Measurements from ENCODE around the gene C2. TPM values are rescaled to one million over a fixed set of nuclear protein-coding genes. Genes with fewer than 3 reads are reported as not detected.

The C2 gene
- total RNA-seq, 1 donor from 2014 or later, result 2.9 TPM

DNA sequence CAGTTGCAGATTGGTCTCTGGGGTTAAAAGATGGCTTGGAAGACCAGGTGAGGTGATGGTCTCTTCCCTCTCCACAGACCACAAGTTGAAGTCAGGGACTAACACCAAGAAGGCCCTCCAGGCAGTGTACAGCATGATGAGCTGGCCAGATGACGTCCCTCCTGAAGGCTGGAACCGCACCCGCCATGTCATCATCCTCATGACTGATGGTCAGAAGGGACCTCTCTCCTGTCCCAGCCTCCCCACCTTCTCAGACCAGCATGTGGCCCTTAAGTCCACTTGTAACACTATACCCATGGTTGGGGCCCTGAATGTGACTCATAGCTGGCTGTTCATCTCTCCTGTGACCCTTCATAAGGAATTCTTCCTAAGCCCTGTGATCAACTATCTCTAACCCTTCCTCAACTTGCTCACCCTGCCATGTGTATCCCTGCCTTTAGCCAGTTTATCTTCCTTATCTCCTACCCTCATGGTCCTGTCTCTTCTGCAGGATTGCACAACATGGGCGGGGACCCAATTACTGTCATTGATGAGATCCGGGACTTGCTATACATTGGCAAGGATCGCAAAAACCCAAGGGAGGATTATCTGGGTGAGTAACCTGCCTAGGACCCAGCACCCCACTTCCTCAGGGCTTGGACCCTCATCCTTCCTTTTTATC is 21.4 kb downstream of the C2 start:
- Histone ChIP-seq H3K27me3 (no peaks in the 10 kb centered on the region), H3K4me3 (no peak overlapping the region), H3K4me1 (peaks cover 19% of the 10 kb centered on the region), H3K9me3 (no peaks in the 10 kb centered on the region), H3K36me3 (peaks cover 0 to 24% of the 10 kb centered on the region in 2 donors), H3K27ac (no peak overlapping the region)
- TF ChIP-seq POLR2A (IDR thresholded peaks at IDR 0.05), result no peak
- TF ChIP-seq, protein P1, sequence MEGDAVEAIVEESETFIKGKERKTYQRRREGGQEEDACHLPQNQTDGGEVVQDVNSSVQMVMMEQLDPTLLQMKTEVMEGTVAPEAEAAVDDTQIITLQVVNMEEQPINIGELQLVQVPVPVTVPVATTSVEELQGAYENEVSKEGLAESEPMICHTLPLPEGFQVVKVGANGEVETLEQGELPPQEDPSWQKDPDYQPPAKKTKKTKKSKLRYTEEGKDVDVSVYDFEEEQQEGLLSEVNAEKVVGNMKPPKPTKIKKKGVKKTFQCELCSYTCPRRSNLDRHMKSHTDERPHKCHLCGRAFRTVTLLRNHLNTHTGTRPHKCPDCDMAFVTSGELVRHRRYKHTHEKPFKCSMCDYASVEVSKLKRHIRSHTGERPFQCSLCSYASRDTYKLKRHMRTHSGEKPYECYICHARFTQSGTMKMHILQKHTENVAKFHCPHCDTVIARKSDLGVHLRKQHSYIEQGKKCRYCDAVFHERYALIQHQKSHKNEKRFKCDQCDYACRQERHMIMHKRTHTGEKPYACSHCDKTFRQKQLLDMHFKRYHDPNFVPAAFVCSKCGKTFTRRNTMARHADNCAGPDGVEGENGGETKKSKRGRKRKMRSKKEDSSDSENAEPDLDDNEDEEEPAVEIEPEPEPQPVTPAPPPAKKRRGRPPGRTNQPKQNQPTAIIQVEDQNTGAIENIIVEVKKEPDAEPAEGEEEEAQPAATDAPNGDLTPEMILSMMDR (IDR thresholded peaks at IDR 0.05), result no peak
- TF ChIP-seq POLR2AphosphoS5 (IDR thresholded peaks at IDR 0.05; ENCODE audit: insufficient read depth in 1 of 2, low read depth in 1 of 2), result no peak
- no peak for DNase-seq (ENCODE audit: extremely low spot score in 2 of 2)
- intact Hi-C loops (cut with DNase I), result loop anchor here (5.0 kb wide), 1 partner anchor 47 kb away; the partner anchor contains the start of gene ZBTB12

DNA sequence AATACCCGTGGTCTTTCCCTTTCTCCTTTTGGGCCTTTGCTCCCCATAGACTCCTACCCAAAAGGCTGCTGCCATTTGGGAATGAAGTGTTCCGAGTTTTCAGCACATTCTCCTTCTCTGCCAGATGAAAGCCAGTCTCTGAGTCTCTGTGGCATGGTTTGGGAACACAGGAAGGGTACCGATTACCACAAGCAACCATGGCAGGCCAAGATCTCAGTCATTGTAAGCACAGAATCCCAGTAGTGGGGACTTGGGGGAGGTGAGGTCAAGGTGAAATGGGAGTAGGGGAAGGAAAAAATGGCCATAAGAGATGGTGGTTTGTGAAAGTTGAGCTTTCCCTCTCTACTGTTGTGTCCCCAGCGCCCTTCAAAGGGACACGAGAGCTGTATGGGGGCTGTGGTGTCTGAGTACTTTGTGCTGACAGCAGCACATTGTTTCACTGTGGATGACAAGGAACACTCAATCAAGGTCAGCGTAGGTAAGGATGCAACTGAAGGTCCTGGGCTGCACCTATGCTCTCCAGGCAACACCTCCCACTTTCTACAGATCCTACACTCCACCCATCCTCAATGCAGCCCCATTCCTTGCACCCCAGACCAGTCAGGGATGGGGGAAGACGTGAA is 22.5 kb downstream of the C2 start:
- peaks cover 14% of the 10 kb centered on the region for H3K4me1 ChIP-seq
- H3K36me3 ChIP-seq, result peaks cover 0 to 36% of the 10 kb centered on the region in 2 donors
- H3K9me3 ChIP-seq, result no peaks in the 10 kb centered on the region
- H3K27me3 ChIP-seq, result no peaks in the 10 kb centered on the region
- intact Hi-C loops (cut with DNase I), result loop anchor here (5.0 to 10.0 kb wide), 2 partner anchors 48 to 275 kb away; partner anchors contain the start of gene ZBTB12
- DNase-seq (ENCODE audit: extremely low spot score in 2 of 2), result no peak
- H3K4me3 ChIP-seq, result no peak overlapping the region
- H3K27ac ChIP-seq, result no peak overlapping the region
- TF ChIP-seq POLR2A (IDR thresholded peaks at IDR 0.05) (no peak), POLR2AphosphoS5 (IDR thresholded peaks at IDR 0.05; ENCODE audit: insufficient read depth in 1 of 2, low read depth in 1 of 2) (no peak)
- TF ChIP-seq, protein P1 (IDR thresholded peaks at IDR 0.05), result no peak

DNA sequence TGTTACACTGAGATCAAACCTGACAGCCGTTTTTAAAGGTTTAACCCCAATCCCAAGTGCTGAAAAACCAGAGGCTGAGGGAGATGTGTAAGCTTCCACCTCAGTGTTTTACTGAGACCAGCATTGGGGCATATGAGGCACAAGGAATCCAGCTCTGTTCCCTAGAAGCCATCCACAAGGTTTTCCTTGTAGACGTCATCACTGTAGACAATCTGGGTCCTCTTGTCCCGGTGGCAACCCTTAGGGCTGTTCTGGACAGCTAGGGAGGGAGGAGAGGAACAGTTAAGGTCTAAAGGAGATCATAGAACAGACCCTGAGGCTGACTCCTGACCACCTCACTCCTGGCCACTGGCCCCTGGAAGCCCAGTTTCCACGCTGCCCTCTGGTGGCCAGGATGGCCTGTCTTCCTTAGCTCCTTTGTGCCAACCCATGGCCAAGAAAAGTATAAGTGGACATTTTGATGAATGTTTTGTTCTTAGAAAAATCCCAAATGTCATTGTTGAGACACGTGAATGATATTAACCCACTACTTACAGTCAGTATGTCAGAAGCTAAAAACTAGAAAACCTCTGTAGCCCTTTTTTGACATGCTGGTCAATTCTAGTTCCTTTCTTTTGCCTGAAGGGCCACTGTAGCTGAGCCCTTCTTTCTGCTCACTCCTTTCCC is 24.8 kb downstream of the C2 start:
- intact Hi-C loops (cut with DNase I), result loop anchor here (10.0 kb wide), 1 partner anchor 277 kb away; no protein-coding TSS in a partner anchor
- H3K27ac ChIP-seq, result peak overlapping the region; percentile 6
- no peak overlapping the region for H3K4me3 ChIP-seq
- peaks cover 0 to 54% of the 10 kb centered on the region in 2 donors for H3K36me3 ChIP-seq
- H3K9me3 ChIP-seq, result no peaks in the 10 kb centered on the region
- DNase-seq (ENCODE audit: extremely low spot score in 2 of 2), result no peak
- TF ChIP-seq POLR2AphosphoS5 (IDR thresholded peaks at IDR 0.05; ENCODE audit: insufficient read depth in 1 of 2, low read depth in 1 of 2) (no peak), POLR2A (IDR thresholded peaks at IDR 0.05) (no peak)
- TF ChIP-seq, protein P1 (IDR thresholded peaks at IDR 0.05), result peak; percentile 31 to 55 (median 40)
- H3K27me3 ChIP-seq, result no peaks in the 10 kb centered on the region
- peaks cover 1% of the 10 kb centered on the region for H3K4me1 ChIP-seq

DNA sequence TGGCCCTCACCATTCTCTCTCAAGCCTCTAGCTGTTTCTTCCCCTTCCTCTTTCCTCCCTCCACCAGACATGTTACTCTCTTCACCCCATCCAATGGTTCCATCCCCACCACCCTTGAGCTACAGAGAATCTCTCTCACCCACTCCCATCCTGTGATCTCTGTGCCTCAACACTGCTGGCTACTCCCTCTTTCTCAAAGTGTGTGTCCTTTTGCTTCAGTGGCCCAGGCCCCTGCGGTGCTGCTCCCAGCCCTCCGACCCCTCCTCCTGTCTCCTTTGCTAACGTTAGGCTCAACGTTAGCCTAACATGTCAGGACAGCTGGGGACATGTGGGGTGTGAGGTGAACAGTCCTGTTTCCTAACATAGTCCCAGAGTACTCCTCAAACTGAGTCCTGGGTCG is 25.4 kb downstream of the C2 start:
- H3K4me3 ChIP-seq, result no peak overlapping the region
- peaks cover 0 to 54% of the 10 kb centered on the region in 2 donors for H3K36me3 ChIP-seq
- peak overlapping the region; percentile 6 for H3K27ac ChIP-seq
- TF ChIP-seq POLR2AphosphoS5 (IDR thresholded peaks at IDR 0.05; ENCODE audit: insufficient read depth in 1 of 2, low read depth in 1 of 2) (no peak), POLR2A (IDR thresholded peaks at IDR 0.05) (no peak)
- TF ChIP-seq, protein P1 (IDR thresholded peaks at IDR 0.05), result no peak
- no peaks in the 10 kb centered on the region for H3K27me3 ChIP-seq
- intact Hi-C loops (cut with DNase I), result loop anchor here (10.0 kb wide), 1 partner anchor 278 kb away; no protein-coding TSS in a partner anchor
- H3K9me3 ChIP-seq, result no peaks in the 10 kb centered on the region
- no peak for DNase-seq (ENCODE audit: extremely low spot score in 2 of 2)
- H3K4me1 ChIP-seq, result peaks cover 7% of the 10 kb centered on the region

All from vagina (tissue), 2 donors.